BJ (cell line): Measurements from ENCODE around the gene PRSS38. TPM values are rescaled to one million over a fixed set of nuclear protein-coding genes. Genes with fewer than 3 reads are reported as not detected.

Source experiments
- CTCF ChIA-PET: fragments of 350-600 bp; formaldehyde crosslinking; extraction: SDS; loops from one replicate; lab custom pipeline; 2021; ENCODE audit warnings: antibody characterized with exemption, inconsistent platforms; lab: Yijun Ruan, JAX
- POLR2A ChIA-PET: fragments of 300-600 bp; sonication (Branson Sonifier 250); formaldehyde crosslinking; extraction: SDS; loops from one replicate; lab custom pipeline; 2021; ENCODE audit warnings: antibody characterized with exemption; lab: Charles Lee
- DNase-seq: peaks from one replicate; pipeline ENCODE4 v3.0.0-alpha.2; 2011; ENCODE audit warnings: low read depth
- H3K27me3 ChIP-seq: 2 replicates; pipeline ENCODE4 v1.6.0; 2011; ENCODE audit warnings: low read length; ENCODE audit not compliant: control insufficient read depth, insufficient read depth
- H3K36me3 ChIP-seq: 2 replicates; pipeline ENCODE4 v1.5.1; 2011; ENCODE audit warnings: low read length; ENCODE audit not compliant: control insufficient read depth, insufficient read depth
- H3K4me3 ChIP-seq: 2 replicates; pipeline ENCODE4 v1.5.1; 2011; ENCODE audit warnings: low read depth, mild to moderate bottlenecking, control low read depth, low read length
- CTCF ChIP-seq: IDR thresholded peaks from 2 replicates; pipeline ENCODE4 v1.5.1; 2011; ENCODE audit warnings: low read depth, mild to moderate bottlenecking, control low read depth, inconsistent platforms, low read length, moderate library complexity; ENCODE audit not compliant: insufficient read depth
- polyA plus RNA-seq: library from polyadenylated mRNA; depleted of rRNA; stranded (reverse); fragments of >200 nt; gene quantifications from 2 replicates; pipeline ENCODE4 v1.2.3, GENCODE V29; 2011

The PRSS38 gene
- polyA plus RNA-seq, 1 experiment: not detected

GRCh38 chr1:227768125-227768439 is 47.4 kb upstream of the PRSS38 start:
- H3K36me3 ChIP-seq: peaks cover 13% of the 10 kb centered on the region
- CTCF ChIA-PET: interaction anchor here (1.0 to 1.6 kb wide), 2 partner anchors 8 to 178 kb away, joined by 3 to 7 read pairs; no protein-coding TSS in a partner anchor
- no peak for DNase-seq
- POLR2A ChIA-PET: no interaction called here
- no peak overlapping the region for H3K4me3 ChIP-seq
- H3K27me3 ChIP-seq: no peaks in the 10 kb centered on the region
- TF ChIP-seq CTCF: no peak

- no peak for TF ChIP-seq CTCF
- DNase-seq: no peak
- Histone ChIP-seq H3K27me3 (no peaks in the 10 kb centered on the region), H3K4me3 (no peak overlapping the region), H3K36me3 (peaks cover 15% of the 10 kb centered on the region)
- POLR2A ChIA-PET: no interaction called here
- CTCF ChIA-PET: interaction anchor here (0.6 to 1.6 kb wide), 5 partner anchors 8 to 179 kb away, joined by 3 to 7 read pairs (median 3); partner anchors contain the start of gene WNT9A
Measured at GRCh38 chr1:227768640-227769039, 46.8 kb upstream of the PRSS38 start.

- Histone ChIP-seq H3K4me3 (no peak overlapping the region), H3K36me3 (peaks cover 16% of the 10 kb centered on the region), H3K27me3 (no peaks in the 10 kb centered on the region)
- DNase-seq: no peak
- ChIA-PET CTCF (interaction anchor here (0.6 to 1.6 kb wide), 4 partner anchors 10 to 178 kb away, joined by 3 to 7 read pairs (median 4); partner anchors contain the start of gene WNT9A), POLR2A (no interaction called here)
- no peak for TF ChIP-seq CTCF
Measured at GRCh38 chr1:227769047-227769935, 46.2 kb upstream of the PRSS38 start.

- Histone ChIP-seq H3K27me3 (no peaks in the 10 kb centered on the region), H3K4me3 (no peak overlapping the region), H3K36me3 (peaks cover 18% of the 10 kb centered on the region)
- CTCF ChIA-PET: interaction anchor here (0.6 to 1.6 kb wide), 3 partner anchors 40 to 1707 kb away, joined by 4 to 7 read pairs (median 4); no protein-coding TSS in a partner anchor
- DNase-seq: no peak
- no peak for TF ChIP-seq CTCF
- POLR2A ChIA-PET: no interaction called here
Measured at GRCh38 chr1:227769936-227770494, 45.5 kb upstream of the PRSS38 start.

- CTCF ChIA-PET: interaction anchor here (0.6 kb wide), 1 partner anchor 1707 kb away, joined by 4 read pairs; no protein-coding TSS in a partner anchor
- TF ChIP-seq CTCF: no peak
- Histone ChIP-seq H3K27me3 (no peaks in the 10 kb centered on the region), H3K36me3 (peaks cover 19% of the 10 kb centered on the region), H3K4me3 (no peak overlapping the region)
- POLR2A ChIA-PET: no interaction called here
- DNase-seq: no peak
Measured at GRCh38 chr1:227770812-227771211, 44.7 kb upstream of the PRSS38 start.
